NCI-H748 (cell line): ENCODE data around the gene UROS.

Experiments
- DNase-seq: peaks from one replicate; lab custom pipeline; 2025; ENCODE audit not compliant: unreplicated experiment; lab: John Stamatoyannopoulos, UW

The UROS gene

GRCh38 chr10:125822878-125823662, at the start of gene UROS, which contains the start of gene BCCIP:
Gene UROS (minus strand): TSS chr10:125823258. CDS start chr10:125816499, 6,759 bp downstream.
Gene BCCIP (plus strand): TSS chr10:125823546. CDS start chr10:125823558, 12 bp downstream.
- peak; percentile 87 for DNase-seq

- peak; percentile 7 for DNase-seq
Measured at GRCh38 chr10:125871338-125871737, 48.3 kb upstream of the UROS start.

DNA sequence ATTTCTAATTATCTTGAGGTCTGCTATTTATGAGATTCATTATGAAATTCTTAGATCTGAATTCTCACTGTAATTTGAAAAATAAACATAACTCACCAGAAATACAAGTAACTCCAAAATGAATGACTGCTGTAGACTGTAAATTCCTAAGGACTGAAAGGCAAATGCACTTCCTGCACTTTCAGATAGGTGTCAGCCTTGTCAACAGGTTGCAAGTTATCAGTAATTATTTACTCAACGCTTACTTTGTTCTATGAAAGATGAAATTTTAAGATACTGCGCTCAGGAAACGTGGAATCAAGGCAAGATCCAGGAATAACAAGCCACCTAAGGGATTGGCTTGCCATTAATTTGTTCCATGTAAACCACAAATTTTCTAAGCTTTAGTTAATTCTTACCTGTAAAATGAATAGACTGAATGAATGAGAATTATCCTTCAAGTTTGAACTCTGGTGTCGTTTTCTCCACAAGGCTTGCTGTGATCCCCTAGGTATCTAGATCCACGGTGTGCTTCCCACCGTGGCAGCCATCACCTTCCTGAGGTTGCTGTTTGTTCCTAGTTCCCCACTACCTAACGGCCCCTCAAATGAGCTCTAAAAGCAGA, 45.4 kb upstream of the UROS start:
- DNase-seq = peak; percentile 55

DNA sequence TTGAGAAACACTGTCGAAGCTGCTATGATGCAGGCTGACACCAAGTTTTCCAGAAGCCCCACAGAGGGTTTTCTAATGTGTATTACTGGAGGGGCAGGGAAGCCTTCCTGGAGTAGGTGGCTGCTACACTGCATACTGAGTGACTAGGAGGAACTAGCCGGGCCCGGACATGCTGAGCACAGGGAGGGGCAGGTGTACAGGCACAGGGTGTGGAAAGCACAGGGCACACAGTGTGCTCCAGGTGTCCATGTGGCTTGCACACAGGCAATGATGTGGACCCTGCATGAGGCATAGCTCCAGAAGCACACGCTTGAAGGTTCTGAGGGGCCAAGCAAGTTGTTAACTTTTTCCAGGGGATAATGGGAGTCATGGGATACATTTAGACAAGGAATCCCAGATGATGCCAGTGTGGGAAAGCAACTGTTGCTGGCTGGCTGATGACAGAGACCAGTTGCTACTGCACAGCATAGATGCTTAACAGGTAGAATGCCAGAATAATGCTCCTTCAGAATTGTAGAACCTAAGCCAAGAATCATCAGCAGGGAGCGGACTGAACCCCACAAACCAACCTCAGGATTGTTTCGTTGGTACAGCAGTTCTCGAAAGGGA, 43.5 kb upstream of the UROS start:
- DNase-seq = no peak

GRCh38 chr10:125865120-125865519, 42.1 kb upstream of the UROS start:
- no peak for DNase-seq

DNA sequence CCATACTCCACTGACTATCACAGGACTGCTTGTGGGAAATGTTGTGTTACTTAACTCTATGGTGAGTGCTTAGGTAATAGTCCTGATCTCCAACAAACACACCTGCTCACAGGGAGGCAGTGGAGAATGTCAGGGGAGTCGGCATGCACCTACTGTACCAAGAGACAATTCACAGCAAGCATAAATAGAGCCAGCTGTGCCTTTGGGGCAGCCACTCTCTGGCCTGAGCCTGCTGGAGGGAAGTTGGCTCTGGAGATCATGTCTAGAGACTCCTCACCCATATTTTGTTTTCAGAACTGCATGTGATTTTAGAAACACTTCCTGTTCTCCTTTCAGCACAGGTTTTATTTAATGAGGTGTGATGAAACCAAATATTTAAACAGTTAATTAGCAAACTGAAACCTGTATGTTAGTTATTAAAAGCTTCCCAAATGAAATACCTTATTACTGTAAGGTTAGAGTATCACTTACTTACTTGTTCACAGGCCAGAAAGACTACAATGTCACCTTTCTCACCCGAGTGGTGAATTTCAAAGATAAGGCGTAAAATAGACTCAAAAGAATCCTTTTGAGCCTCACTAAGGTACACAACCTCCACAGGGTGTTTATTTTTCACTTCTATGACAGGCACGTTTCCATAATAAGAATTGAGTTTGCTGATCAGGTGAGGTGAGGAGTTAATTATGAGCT, 36.2 kb upstream of the UROS start:
- DNase-seq = peak; percentile 86

DNA sequence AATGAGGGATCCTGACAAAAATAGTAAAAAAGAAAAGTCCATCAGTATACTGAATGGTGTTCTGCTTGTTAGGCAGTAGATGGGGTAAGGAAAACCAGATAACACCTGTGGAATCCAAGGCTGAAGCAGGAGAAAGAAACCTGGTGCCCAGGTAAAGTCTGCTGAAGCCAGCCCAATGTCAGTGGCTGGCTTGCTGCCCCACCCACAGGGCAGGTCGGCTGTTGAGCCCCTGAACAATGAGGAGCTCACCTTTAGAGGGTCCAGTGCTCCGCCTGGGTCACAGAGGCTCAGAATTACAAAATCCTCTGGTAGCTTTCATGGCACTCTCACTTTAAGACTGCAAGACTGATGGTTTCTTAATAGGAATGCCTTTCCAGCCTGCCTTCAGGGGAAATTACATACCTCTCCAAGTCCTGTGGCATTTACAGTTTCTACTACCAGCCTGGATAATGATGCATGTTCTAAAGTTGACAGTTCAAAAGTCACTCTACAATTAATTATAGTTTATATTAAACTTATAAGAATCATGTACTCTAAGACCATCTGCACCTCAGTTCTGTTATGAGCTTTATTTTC, 34.2 kb upstream of the UROS start:
- no peak for DNase-seq

DNA sequence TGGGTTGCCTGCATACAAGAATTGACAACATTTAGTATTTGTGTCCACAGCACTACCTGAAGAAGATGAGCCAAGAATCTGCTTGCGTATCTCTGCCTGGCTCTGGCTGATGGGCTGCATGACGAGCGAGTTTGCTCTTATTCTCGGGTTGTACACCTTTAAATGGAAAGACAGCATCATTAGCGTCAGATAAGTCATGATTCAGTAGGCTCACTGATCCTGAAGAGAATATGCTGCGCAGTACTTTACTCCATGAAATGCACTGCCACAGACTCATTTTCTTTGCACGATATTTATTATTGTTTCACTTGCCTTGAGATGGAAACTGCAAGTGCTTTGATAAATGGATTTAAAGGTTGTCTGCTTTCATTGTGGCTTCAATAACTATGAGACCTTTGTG, 29.4 kb upstream of the UROS start:
- DNase-seq = no peak

DNA sequence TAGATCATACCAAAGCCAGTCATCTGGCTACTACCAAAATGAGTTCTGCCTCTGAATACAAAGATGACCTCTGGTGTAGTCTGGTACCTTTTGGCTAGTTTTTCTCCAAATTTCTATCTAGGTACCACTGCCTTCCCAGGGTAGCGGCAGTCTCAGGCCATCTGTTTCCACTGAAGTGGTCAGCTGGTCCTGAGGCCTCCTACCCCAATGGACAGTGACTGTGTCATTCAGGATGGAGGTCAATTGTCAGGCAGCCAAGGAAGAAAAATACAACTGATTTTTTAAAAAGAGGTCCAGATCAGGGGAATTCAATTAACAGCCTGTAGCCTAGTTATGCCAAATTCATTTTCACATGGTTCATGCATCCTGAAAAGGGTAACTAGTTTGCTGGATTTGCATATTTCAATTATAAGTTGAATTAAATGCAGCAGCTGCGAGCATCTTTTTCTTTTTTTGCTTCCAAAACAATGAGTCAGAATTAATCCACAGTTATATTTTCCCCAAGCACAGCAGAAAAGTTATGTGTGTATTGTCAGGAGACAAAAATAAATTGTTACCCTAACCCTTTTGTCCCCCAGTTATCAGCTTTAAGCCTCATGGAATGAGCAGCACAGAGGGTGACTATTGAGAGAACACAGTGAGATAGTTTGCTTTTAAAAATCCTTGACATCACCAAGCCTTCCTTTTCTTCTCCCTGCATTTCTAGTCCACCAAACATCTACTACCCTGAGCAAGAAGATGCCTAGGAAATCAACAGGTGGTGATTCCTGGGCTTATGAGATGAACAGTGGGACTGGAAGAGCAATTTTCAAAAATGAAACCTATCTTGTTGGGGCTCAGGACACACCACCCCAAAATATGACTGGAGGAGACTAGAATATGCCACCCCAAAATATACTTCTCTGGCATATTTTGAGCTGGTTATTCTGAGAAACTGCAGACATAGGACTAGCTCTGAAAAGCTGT, 28.0 kb upstream of the UROS start:
- DNase-seq = no peak

DNA sequence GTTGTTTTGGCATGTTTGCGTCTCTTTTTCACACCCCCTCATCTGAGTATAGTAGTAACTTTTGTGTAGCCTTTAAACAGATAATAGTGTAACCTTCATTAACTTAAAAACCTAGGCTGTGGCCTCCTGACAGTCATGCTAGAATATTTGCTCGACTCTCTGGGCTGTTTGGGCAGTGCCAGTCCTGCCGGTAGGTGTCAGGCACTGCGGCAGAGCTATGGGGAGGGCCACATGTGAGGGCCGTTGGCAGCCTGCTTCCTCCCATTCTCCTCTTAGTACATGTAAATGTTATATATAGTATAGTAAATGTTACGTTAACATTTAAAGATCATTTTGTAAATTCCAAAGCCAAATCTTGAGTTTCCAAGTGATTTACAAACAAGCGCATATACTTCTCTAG, 26.4 kb upstream of the UROS start:
- no peak for DNase-seq

DNA sequence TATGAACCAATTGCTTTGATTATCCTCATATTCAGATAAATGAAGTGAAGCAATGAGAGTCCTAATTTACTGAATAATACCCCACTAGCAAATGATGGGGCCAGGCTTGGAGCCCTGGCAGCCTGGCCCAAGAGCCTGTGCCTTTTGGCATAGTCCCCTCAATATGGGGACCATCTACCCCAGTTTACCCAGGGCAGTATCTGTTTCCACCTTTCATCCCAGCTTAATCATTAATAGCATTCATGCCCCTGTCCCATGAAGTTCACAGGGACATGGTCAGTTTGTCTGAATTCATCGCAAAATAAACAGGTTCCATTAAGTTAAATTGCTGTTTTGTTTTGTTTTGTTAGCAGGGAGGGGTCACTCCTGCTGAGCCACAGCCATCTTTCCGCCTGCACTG, 25.8 kb upstream of the UROS start:
- DNase-seq = no peak

DNA sequence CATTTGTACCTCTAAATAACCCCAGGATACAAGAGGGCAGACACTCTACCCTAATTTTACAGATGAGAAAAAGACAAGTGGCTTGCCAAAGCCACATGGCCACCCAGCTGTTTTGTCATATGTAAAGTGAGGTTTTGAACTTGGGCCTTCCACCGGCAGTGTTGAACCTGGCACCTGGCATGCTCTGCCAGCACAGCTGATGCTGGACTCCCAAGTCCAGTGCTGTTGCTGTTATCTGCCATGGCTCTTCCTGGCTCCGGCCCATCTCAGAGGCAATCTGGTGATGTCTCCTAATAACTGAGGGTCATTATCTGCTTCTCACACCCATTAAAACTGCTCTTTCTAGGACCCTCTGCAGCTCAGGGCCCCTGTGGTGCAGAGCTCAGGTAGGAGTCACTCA, 25.3 kb upstream of the UROS start:
- DNase-seq = no peak

- no peak for DNase-seq
Measured at GRCh38 chr10:125846894-125847293, 23.8 kb upstream of the UROS start.

- no peak for DNase-seq
Measured at GRCh38 chr10:125845617-125846016, 22.6 kb upstream of the UROS start.

- DNase-seq = no peak
Measured at GRCh38 chr10:125844751-125845221, 21.7 kb upstream of the UROS start.

- DNase-seq = no peak
Measured at GRCh38 chr10:125843603-125844329, 20.7 kb upstream of the UROS start.

DNA sequence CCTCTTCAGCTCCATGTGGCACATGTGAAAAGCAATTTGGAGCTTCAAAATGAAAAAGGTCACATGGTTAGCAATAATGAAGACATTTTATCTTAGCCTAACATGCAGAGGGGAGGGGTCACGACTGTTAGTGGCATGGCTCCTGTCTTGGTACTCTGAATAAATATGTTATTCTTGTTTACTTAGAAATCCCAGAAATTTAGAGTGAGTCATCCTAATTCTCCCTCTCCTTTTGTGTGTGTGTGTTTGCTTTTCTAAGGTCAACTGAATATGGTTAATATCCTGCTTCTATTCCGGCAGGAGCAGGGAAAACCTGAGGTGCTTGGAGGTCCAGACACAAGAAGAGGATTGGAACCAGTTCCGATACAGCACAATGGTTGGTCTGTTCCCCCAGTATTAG, 17.9 kb upstream of the UROS start:
- DNase-seq = no peak

GRCh38 chr10:125840406-125840805, 17.3 kb upstream of the UROS start:
- DNase-seq = no peak

- DNase-seq = no peak
Measured at GRCh38 chr10:125838802-125839575, 15.9 kb upstream of the UROS start.
